AG08396 (cell line): ENCODE data around the gene PXDN.

Experiments used
- DNase-seq: peaks from one replicate; pipeline ENCODE4 v3.0.0; 2012; ENCODE audit warnings: low spot score, mixed read lengths

Gene PXDN

GRCh38 chr2:1648241-1649102 is 95.8 kb downstream of the PXDN start:
- no peak for DNase-seq

- DNase-seq: no peak
These were observed 96.7 kb downstream of the PXDN start for GRCh38 chr2:1647417-1648240.

- DNase-seq: no peak
These were observed 98.4 kb downstream of the PXDN start for GRCh38 chr2:1645761-1646476.

- no peak for DNase-seq
These were observed 99.9 kb downstream of the PXDN start for GRCh38 chr2:1644427-1644826.

GRCh38 chr2:1642993-1643619 is 101.2 kb downstream of the PXDN start:
- DNase-seq: no peak

GRCh38 chr2:1642066-1642861 is 102.1 kb downstream of the PXDN start:
- peak; percentile 82 for DNase-seq

GRCh38 chr2:1641523-1641922 is 102.8 kb downstream of the PXDN start:
- no peak for DNase-seq

GRCh38 chr2:1640301-1641135 is 103.8 kb downstream of the PXDN start:
- DNase-seq: no peak

GRCh38 chr2:1639086-1639858 is 105.0 kb downstream of the PXDN start:
- DNase-seq: no peak

- no peak for DNase-seq
These were observed 105.9 kb downstream of the PXDN start for GRCh38 chr2:1638281-1638860.

GRCh38 chr2:1636791-1637415 is 107.4 kb downstream of the PXDN start:
- DNase-seq: no peak

GRCh38 chr2:1635823-1636222 is 108.5 kb downstream of the PXDN start:
- DNase-seq: no peak

GRCh38 chr2:1634681-1635341 is 109.5 kb downstream of the PXDN start:
- DNase-seq: no peak

GRCh38 chr2:1633936-1634587 is 110.3 kb downstream of the PXDN start:
- DNase-seq: no peak

- DNase-seq: no peak
These were observed 111.1 kb downstream of the PXDN start for GRCh38 chr2:1633092-1633671.

GRCh38 chr2:1632510-1632909 is 111.8 kb downstream of the PXDN start:
- DNase-seq: no peak

GRCh38 chr2:1632002-1632348 is 112.3 kb downstream of the PXDN start:
- DNase-seq: peak; percentile 67
